GM18873 (cell line): ENCODE measurements around the gene ADARB2.

Experiments
- ATAC-seq: cut with Tn5 transposase; IDR thresholded peaks from one replicate; pipeline ENCODE4 v1.9.1; 2021; ENCODE audit warnings: mild to moderate bottlenecking, moderate library complexity, moderate number of reproducible peaks; ENCODE audit not compliant: unreplicated experiment, low FRiP score

Gene ADARB2

GRCh38 chr10:1191752-1192151 lies 545.6 kb downstream of the ADARB2 start:
- ATAC-seq = no peak

DNA sequence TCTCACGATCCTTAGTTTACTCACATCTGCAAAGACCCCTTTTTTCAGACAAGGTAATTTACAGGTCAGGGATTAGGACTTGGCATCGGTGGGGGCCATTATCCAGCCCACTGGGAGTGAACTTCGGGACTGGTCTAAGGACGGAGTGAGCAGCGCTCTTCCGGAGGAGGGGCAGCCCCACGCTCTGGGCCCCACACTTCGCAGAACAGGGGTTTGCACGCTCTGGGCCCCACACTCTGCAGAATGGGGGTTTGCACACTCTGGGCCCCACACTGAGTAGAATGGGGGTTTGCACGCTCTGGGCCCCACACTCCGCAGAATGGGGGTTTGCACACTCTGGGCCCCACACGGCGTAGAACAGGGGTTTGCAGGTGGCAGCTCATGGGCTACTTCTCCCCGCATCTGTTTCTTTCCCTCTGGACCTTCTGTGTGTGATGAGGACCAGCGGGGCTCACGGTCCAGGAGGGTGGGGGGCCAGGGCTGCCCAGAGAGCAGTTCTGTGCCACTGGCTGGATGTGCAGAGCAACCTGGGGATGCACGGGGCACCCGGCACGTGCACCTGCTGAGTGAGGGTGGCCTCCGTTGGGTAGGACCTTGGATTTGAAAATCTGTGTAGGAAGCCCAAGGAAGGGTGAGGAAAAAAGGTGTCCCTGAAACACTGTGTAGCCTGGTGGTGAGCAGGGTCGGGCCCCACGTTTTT lies 546.4 kb downstream of the ADARB2 start:
- no peak for ATAC-seq

GRCh38 chr10:1190052-1190395 lies 547.3 kb downstream of the ADARB2 start:
- no peak for ATAC-seq

DNA sequence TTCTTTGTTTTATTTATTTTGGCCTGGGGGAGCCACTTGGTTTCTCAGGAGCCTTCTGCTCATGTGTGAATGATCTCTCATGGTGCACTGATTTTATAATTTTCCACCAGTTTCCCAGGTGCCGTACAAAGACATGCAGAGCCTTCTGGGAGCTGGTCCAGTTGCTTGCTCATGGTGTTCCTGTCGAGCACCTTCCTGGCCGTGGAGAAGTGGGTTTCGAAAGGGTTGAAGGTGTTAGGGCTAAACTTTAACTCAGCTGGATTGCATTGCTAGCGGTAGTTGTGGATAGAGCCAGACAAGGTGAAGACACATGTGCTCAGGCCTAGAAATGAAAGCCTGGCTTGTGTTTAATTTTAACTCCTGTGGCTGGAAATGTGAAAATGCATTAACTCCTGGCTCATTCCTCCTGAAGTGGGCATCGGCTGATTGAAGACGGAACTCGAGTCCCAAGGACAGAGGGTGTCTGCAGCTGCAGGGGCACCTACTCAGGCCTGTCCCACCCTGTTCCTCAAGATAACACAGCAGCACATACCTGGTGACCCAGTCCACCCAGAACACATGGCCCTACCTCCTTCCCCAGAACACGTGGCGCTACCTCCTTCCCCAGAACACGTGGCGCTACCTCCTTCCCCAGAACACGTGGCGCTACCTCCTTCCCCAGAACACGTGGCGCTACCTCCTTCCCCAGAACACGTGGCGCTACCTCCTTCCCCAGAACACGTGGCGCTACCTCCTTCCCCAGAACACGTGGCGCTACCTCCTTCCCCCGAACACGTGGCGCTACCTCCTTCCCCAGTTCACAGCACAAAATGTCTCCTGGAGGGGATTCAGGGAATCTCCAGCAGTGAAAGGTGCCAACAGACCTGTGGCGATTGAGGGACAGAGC lies 547.9 kb downstream of the ADARB2 start:
- no peak for ATAC-seq

GRCh38 chr10:1188558-1189135 lies 548.7 kb downstream of the ADARB2 start:
- ATAC-seq = no peak

DNA sequence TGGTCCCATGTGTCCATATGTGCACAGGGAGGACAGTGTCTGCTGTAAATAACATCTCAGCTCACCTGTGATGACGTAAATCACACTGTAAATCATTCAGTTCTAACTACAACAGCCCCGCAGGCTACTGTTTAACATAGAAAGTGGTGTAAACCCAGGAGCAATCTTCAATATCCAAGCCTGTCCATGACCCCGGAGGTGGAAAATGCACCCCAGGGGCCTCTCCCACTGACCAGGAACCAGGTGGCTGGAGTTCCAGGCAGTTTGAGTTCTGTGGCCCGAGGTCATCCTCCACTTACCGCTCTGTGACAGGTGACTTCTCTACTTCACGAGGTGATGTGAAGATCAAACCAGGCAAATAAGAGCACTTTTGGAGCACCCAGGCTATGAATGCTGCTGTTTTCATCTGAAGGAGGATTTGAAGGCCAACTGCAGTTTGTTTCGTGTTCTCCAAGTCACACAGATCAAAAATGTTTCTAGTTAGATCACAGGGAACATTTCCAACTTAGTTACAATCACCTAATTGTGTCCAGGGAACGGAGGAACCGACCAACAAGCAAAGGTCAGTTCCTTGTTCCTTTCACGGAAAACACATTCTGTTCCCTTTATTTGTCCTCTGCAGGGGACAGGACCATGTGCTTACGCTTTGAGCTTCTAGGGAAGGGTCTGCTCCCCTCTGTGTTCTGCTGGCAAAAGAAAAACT lies 549.3 kb downstream of the ADARB2 start:
- ATAC-seq = no peak

GRCh38 chr10:1187151-1187854 lies 550.0 kb downstream of the ADARB2 start:
- ATAC-seq = no peak

- ATAC-seq = no peak
These were observed 550.7 kb downstream of the ADARB2 start for GRCh38 chr10:1186683-1186990.

GRCh38 chr10:1185911-1186682 lies 551.2 kb downstream of the ADARB2 start:
- no peak for ATAC-seq

DNA sequence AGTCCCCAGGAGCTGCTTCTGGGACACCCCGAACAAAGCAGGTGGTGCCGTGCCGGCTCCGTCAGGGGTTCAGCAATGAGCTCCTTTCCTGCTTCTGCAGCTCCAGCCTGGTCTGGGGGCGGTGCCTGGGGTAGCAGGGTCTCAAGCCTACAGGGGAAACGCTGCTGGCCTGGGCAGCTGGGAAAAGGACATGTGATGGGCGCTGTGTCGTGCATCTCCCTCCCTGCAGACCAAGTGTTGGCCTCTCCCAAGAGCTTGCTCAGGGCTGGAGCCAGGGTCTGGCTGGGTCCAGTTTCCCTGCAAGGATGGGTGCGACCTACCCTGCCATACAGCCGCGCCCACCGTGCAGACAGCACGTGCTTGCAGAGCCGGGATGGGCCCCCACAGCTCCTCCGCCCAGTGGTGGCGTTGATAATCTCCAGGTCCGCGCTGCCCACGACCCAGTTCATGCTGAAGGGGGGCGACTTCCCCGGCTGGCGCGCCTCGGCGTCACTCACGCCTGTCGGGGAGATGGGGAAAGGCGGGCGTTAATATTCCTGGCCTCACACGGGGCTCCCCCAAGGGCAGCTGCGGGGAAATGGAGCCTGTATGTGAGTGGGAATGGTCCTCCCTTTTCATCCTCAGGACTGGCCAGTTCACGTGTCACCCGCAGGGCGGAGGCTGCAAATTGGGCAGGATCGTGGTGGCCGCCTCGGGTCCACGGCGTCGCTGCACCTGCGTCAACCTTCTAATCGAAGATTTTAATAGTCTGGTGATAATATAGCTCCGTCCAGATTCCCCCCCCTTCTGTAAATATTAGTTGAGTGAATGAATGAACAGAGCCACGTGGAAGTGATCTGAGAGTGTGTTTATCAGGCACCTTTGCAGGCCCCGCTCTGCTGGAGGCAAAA lies 552.5 kb downstream of the ADARB2 start:
- no peak for ATAC-seq

- ATAC-seq = no peak
These were observed 553.6 kb downstream of the ADARB2 start for GRCh38 chr10:1183701-1184100.

DNA sequence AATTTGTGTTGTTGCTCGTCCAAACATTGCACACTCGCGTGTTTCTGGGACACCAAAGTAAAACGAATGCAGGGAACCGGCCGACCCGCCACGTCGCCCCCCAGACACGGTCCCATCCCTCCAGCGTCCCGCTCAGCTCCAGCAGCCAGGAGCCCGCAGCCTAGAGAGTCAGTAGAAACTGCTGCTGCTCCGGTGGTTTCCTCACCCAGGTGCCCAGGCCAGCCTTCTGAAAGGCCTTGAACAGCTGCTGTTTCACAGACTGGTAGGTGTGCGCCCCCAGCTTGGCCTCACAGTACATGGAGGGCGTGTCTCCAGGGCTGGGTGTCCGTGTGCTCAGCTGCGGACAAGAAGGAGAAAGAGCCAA lies 554.3 kb downstream of the ADARB2 start:
- ATAC-seq = no peak

DNA sequence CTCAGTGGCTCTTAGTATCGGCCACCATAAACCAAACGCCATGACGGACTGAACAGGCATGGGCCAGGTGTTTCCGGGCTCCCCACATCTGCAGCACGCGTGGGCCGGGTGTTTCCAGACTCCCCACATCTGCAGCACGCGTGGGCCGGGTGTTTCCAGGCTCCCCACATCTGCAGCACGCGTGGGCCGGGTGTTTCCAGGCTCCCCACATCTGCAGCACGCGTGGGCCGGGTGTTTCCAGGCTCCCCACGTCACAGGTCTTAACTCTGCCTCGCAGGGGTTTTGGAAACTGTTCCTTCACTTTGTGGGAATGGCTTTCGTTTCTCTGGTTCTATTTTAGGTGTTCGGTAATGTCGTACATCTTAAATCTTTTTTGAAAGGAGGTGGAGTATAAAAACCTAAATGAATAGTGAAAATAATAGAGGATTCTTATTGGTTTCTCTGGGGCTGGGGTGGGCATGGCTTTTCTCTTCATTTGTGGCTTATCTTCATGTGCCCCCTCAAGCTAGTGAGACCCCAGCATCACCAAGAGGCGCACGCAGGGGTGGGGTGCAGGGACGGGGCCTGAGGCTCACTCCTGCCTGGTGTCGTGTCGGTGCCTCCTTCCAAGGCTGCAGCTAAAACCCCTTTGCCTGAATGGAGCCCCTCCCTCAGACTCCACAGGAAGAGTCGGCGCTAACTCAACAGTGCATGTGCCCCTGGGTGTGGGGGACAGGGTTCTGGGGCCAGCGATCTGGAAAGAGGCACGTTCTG lies 554.9 kb downstream of the ADARB2 start:
- no peak for ATAC-seq

GRCh38 chr10:1180836-1181235 lies 556.5 kb downstream of the ADARB2 start:
- ATAC-seq = no peak

- ATAC-seq = no peak
These were observed 557.1 kb downstream of the ADARB2 start for GRCh38 chr10:1180071-1180730.

DNA sequence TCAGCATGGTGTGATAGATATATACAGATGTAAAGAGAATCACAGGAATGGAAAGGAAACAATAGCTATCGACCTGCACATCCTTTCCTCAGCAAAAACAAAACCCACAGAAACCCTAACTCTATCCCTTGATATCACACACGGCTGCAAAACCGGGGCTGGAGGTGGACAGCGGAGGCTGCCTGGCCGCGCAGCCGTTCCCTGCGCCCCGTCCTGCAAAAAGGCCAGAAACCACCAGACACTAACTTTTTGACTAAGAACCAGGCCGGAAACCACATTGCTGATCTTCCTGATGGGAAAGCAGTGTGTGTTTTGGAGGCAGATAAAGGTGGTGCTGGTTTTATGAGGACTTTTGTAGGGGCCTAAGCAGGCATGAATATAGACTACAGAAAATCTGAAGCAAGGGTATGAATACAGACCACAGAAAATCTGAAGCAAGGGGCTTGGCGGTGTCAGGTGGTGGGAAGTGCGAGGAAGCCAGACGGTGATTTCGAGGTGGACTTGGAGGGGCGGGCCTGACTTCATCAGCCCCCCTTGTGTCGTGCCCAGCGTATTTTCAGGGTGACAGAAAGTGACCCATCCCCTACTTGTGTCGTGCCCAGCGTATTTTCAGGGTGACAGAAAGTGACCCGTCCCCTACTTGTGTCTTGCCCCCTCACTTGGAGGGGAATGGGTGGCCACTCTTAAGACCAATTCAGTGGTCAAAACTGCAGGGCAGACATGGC lies 557.8 kb downstream of the ADARB2 start:
- ATAC-seq = no peak

- ATAC-seq = no peak
These were observed 558.8 kb downstream of the ADARB2 start for GRCh38 chr10:1178506-1178905.
